Fibroblast of pulmonary artery (primary cell): ENCODE results near the gene UBE2G1.

Source experiments
- DNase-seq: peaks from one replicate; pipeline ENCODE4 v3.0.0-alpha.2; 2010; ENCODE audit warnings: low read depth
- H3K4me3 ChIP-seq: replicated peaks from 2 replicates; pipeline ENCODE4 v1.5.1; 2011; ENCODE audit warnings: low read depth, mild to moderate bottlenecking, control low read depth, low read length, moderate library complexity
- TF ChIP-seq, protein P1 (sequence below): IDR thresholded peaks from 2 replicates; pipeline ENCODE4 v1.5.1; 2011; ENCODE audit warnings: mild to moderate bottlenecking, control low read depth, low read length, inconsistent platforms; ENCODE audit errors: missing control alignments

Gene UBE2G1

DNA sequence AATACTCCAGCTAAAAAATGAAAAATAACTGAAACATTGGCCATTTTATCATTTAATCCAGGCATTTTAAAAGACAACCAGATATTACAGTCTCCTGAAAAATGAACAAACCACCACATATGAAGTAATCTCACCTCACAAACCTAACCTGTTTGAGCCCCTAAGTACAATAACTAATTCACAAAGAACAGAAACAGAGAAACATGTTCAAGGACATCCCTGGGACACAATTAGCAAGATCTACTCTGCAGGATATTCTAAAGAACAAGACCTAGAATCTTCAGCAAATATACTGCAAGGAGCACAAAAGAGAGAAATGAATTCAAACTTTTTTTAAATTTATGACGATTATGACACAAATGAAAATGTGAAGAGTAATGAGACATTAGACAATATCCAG is 51.9 kb downstream of the UBE2G1 start:
- TF ChIP-seq, protein P1, sequence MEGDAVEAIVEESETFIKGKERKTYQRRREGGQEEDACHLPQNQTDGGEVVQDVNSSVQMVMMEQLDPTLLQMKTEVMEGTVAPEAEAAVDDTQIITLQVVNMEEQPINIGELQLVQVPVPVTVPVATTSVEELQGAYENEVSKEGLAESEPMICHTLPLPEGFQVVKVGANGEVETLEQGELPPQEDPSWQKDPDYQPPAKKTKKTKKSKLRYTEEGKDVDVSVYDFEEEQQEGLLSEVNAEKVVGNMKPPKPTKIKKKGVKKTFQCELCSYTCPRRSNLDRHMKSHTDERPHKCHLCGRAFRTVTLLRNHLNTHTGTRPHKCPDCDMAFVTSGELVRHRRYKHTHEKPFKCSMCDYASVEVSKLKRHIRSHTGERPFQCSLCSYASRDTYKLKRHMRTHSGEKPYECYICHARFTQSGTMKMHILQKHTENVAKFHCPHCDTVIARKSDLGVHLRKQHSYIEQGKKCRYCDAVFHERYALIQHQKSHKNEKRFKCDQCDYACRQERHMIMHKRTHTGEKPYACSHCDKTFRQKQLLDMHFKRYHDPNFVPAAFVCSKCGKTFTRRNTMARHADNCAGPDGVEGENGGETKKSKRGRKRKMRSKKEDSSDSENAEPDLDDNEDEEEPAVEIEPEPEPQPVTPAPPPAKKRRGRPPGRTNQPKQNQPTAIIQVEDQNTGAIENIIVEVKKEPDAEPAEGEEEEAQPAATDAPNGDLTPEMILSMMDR: no peak
- H3K4me3 ChIP-seq: no peak overlapping the region
- no peak for DNase-seq

DNA sequence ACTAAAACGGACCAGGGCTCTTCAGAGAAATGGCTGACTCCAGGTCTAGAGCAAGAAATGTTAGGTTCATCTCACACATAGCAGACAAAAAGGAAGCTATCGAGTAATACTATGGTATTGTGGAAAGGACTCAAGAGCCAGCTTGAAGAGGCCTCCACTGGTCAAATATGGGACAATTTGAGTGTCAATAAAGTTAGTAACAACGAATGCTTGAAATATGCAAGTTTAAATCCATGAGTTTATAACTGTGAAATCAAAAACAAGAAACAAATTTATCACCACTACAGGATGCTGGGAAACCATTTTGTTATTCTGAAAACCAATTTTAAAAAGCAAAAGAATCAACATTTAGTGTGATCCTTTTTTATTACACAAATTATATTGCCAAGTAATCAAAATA is 52.3 kb downstream of the UBE2G1 start:
- H3K4me3 ChIP-seq: no peak overlapping the region
- DNase-seq: no peak
- TF ChIP-seq, protein P1: no peak

DNA sequence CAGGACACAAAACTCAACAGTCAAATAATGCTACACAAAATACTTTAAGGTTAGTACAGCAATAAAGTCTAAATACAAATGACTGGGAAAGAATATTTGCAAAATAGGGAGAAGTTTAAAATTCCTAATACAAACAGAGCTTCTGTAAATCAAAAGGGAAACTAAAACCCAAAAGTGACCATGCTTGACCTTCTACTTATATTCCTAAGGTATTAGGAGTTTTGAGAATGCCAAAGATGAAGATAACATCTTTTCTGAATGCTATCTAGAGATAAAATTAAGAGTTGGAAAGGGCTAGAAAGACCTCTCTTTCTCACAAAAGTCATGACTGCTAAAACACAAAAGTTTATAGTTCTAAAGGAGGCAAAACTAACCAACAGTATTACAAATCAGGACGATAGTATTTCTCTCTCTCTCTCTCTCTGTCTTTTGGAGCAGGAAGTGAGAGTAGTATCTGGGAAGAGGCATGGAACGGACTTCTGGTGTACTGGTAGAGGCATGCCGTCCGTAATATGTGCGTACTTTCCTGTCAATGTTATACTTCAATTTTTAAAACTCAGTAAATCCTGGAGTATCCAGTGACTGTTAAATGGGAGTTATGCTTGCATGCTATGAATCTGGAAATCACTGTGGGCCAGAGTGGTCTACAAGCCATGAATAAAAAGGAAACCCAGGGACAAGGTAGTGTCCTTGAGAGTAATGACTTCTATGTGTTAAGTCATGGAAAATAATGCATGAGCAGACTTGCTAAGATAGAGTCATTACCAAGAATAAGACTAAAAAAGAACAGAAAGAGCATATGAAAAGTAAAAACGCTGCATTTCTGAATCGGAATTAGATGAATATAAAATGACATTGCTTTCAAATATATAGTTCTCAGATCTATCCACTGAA is 53.0 kb downstream of the UBE2G1 start:
- H3K4me3 ChIP-seq: no peak overlapping the region
- DNase-seq: no peak
- TF ChIP-seq, protein P1: no peak

DNA sequence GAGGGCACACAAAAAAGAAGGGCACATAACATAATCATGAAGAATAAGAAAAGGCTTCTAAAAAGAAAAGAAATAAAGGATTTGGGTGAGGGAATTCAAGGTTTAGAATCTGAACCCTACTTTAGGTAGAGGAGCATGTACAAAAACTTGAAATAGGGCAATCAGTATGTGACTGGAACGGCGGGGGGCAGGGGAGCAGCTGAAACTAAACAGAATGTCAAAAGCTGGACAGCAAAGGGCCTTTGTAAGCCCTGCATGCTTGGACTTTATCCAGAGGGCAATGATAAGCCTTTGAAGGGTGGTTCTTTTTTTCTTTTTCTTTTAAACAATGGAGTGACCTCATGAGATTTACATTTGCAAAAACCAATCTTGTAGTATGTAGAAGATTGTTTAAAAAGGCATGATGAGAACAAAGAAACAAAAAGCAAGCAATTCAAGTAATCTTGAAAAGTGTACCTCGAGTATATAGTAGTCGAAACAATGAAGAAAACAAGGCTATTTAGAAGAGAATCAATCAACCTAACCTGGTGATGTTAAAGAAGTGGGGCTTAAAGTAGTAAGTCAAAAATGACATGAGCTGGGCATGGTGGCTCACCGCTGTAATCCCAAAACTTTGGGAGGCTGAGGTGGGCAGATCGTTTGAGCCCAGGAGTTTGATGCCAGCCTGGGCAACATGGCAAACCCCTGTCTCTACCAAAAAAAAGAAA is 56.0 kb downstream of the UBE2G1 start:
- TF ChIP-seq, protein P1: no peak
- H3K4me3 ChIP-seq: peak overlapping the region; percentile 15
- DNase-seq: peak; percentile 81

DNA sequence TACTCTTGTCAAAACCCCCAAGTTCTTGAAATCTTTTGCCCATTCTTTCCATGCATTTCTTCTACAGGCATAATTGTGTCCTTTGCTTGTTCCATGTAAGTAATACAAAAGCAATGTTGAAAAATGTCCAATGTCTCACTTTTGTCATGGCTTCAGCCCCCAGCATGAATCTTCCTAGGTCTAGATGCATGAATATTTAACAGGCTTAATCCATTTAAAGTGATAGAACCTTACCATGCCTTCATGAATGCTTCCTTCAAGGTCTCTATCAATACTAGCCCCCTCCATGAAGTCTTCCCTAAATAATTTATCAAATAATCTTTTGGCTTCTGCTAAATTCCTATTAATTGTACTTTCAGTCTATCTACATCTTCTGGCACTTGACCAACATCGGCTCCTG is 56.6 kb downstream of the UBE2G1 start:
- TF ChIP-seq, protein P1: no peak
- H3K4me3 ChIP-seq: peak overlapping the region; percentile 15
- no peak for DNase-seq

DNA sequence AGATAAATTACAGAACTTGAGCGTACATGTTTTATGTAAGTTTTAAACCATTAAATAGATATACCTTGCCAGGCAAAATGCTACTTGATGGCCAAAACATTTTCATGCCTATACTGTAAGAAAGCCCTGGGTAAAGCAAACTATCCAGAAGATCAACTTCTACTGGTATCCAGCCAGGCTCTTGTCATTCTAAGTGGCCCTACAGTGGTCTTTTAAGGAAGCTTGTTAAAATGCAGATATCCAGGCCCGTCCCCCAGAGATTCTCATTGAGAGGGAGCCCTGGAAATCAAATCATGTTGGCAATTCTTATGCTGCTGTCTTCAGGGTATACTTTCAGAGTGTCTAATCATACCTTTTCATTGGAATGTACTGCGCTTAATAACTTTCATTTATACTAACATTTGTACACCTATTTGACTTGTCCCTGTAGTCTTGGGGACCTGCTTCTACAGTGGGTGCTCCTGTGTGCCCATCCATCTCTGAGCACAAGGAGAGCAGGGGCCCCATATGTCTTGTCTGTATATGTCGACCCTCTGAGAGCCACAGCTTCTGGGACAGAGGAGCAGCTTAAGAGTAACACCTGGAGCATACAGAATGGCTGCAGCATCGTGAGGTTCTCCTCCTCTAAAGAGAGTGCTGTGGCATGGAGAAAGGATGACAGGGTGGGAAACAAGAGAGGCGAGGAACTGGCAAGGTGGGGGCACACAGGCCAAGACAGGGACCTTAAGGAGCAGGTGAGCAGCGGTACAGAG is 59.1 kb downstream of the UBE2G1 start:
- TF ChIP-seq, protein P1: no peak
- no peak overlapping the region for H3K4me3 ChIP-seq
- no peak for DNase-seq
